ENCODE results near the gene VTN. TPM values are rescaled to one million over a fixed set of nuclear protein-coding genes. Genes with fewer than 3 reads are reported as not detected.

VTN gene
- total RNA-seq, 1 donor from 2014 or later = 2.7 TPM

DNA sequence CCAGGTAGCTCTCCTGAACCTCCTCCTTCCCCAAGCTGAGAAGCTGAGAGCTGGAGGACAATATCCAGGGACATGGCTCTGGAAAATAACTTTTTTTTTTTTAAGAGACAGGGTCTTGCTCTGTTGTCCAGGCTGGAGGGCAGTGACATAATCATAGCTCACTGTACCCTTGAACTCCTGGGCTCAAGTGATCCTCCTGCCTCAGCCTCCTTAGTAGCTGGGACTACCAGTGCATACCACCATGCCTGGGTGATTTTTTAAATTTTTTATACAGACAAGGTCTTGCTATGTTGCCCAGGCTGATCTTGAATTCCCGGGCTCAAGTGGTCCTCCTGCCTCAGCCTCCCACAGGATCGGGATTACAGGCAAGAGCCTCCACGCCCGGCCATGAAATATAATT, 29.7 kb upstream of the VTN start:
- Histone ChIP-seq H3K27ac (no peak overlapping the region), H3K4me3 (no peak overlapping the region), H3K27me3 (no peaks in the 10 kb centered on the region), H3K9me3 (no peaks in the 10 kb centered on the region), H3K4me1 (peaks cover 3% of the 10 kb centered on the region), H3K36me3 (no peaks in the 10 kb centered on the region)
- DNase-seq (ENCODE audit: extremely low spot score in 2 of 2) = no peak
- TF ChIP-seq, protein P1, sequence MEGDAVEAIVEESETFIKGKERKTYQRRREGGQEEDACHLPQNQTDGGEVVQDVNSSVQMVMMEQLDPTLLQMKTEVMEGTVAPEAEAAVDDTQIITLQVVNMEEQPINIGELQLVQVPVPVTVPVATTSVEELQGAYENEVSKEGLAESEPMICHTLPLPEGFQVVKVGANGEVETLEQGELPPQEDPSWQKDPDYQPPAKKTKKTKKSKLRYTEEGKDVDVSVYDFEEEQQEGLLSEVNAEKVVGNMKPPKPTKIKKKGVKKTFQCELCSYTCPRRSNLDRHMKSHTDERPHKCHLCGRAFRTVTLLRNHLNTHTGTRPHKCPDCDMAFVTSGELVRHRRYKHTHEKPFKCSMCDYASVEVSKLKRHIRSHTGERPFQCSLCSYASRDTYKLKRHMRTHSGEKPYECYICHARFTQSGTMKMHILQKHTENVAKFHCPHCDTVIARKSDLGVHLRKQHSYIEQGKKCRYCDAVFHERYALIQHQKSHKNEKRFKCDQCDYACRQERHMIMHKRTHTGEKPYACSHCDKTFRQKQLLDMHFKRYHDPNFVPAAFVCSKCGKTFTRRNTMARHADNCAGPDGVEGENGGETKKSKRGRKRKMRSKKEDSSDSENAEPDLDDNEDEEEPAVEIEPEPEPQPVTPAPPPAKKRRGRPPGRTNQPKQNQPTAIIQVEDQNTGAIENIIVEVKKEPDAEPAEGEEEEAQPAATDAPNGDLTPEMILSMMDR (IDR thresholded peaks at IDR 0.05) = no peak
- TF ChIP-seq POLR2AphosphoS5 (IDR thresholded peaks at IDR 0.05; ENCODE audit: insufficient read depth in 1 of 2, low read depth in 1 of 2) = no peak
- TF ChIP-seq POLR2A (IDR thresholded peaks at IDR 0.05) = no peak
- intact Hi-C loops (cut with DNase I) = no loop called here

DNA sequence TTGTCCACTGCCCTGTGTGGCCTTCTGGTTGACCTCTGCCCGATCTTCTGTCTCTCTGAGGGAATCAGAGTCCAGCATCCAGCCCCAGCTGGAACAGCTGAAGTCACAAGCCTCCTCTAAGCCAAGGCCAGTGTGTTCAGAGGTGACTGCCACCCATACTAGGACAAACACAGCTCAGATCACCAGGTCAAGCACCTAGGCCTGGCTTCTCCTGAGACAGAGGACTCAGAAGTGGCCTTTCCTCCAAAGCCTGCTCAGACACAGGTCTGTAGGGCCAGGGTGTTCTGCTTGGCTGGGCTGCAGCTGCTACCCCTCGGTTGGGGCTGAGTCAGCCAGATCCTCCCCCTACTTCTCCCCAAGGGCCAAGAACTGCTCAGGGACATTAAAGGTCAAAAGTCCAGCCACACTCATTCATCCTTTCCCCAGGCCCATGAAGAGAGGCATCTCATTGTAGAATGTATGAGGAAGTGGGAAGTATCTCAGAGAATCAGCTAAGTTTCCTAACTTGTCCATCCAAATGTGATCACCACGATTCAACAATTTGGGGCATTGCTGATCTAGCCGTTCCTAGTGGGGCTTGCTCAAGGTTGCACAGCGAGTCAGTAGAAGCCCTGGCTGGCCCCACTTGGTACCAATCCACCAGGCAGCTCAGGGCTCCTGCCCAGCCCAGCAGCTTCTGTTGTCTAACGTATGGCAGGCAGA, 28.3 kb upstream of the VTN start:
- Histone ChIP-seq H3K4me3 (no peak overlapping the region), H3K9me3 (no peaks in the 10 kb centered on the region), H3K27ac (no peak overlapping the region), H3K4me1 (no peaks in the 10 kb centered on the region), H3K27me3 (no peaks in the 10 kb centered on the region), H3K36me3 (no peaks in the 10 kb centered on the region)
- no peak for DNase-seq (ENCODE audit: extremely low spot score in 2 of 2)
- intact Hi-C loops (cut with DNase I) = no loop called here
- TF ChIP-seq POLR2AphosphoS5 (IDR thresholded peaks at IDR 0.05; ENCODE audit: insufficient read depth in 1 of 2, low read depth in 1 of 2) = no peak
- TF ChIP-seq POLR2A (IDR thresholded peaks at IDR 0.05) = no peak

DNA sequence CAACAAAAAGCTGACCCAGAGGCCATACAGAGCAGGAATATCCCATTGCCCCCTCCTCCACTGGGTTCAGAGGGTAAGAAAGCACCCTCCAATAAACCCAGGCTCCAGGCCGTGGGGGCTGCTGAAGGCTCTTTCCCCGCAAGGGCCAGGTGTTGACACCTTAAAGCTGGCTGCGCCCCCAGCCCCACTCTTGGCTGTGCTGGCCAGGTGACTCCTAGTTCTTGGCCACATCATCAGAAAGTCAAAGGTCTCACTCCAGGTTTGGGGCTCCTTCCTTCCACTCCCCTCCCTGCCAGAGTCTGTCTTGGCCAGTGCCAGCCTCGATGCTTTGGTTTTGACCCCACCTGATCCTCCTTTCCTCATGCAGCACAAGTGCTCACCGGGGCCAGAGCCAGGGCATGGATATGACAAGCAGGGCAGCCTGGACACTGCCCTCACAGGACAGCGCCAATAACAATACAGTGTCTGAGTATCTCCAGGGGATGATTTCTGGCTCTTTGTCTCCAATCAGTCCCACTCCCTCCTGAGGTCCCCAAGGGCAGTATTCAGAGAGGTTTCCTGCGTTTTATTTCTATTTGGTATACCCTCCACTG, 27.7 kb upstream of the VTN start:
- Histone ChIP-seq H3K9me3 (no peaks in the 10 kb centered on the region), H3K4me1 (no peaks in the 10 kb centered on the region), H3K36me3 (no peaks in the 10 kb centered on the region), H3K27ac (no peak overlapping the region), H3K27me3 (no peaks in the 10 kb centered on the region), H3K4me3 (no peak overlapping the region)
- no peak for DNase-seq (ENCODE audit: extremely low spot score in 2 of 2)
- intact Hi-C loops (cut with DNase I) = no loop called here
- TF ChIP-seq, protein P1 (IDR thresholded peaks at IDR 0.05) = no peak
- TF ChIP-seq POLR2A (IDR thresholded peaks at IDR 0.05) (no peak), POLR2AphosphoS5 (IDR thresholded peaks at IDR 0.05; ENCODE audit: insufficient read depth in 1 of 2, low read depth in 1 of 2) (no peak)

DNA sequence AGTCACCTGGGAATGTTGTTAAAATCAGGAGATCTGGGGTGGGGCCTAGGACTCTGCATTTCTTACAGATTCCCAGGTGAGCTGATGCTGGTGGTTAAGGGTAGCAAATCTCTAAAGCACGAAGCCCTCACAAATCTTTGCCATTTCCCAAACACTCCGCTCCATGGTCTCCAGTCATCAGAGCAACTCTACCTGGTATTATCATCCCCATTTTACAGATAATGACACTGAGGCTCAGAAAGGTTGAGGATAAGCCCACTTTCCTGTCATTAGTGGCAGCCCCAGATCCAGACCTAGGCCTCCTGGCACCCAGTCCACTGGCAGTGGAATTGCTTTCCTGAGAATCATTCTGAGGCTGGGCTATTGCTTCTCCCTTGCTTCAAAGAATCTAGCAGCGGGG, 27.2 kb upstream of the VTN start:
- H3K27me3 ChIP-seq = no peaks in the 10 kb centered on the region
- TF ChIP-seq, protein P1 (IDR thresholded peaks at IDR 0.05) = no peak
- TF ChIP-seq POLR2A (IDR thresholded peaks at IDR 0.05) (no peak), POLR2AphosphoS5 (IDR thresholded peaks at IDR 0.05; ENCODE audit: insufficient read depth in 1 of 2, low read depth in 1 of 2) (no peak)
- no peak overlapping the region for H3K27ac ChIP-seq
- H3K4me3 ChIP-seq = no peak overlapping the region
- H3K9me3 ChIP-seq = no peaks in the 10 kb centered on the region
- peaks cover 0 to 2% of the 10 kb centered on the region in 2 donors for H3K36me3 ChIP-seq
- H3K4me1 ChIP-seq = no peaks in the 10 kb centered on the region
- intact Hi-C loops (cut with DNase I) = no loop called here
- no peak for DNase-seq (ENCODE audit: extremely low spot score in 2 of 2)

DNA sequence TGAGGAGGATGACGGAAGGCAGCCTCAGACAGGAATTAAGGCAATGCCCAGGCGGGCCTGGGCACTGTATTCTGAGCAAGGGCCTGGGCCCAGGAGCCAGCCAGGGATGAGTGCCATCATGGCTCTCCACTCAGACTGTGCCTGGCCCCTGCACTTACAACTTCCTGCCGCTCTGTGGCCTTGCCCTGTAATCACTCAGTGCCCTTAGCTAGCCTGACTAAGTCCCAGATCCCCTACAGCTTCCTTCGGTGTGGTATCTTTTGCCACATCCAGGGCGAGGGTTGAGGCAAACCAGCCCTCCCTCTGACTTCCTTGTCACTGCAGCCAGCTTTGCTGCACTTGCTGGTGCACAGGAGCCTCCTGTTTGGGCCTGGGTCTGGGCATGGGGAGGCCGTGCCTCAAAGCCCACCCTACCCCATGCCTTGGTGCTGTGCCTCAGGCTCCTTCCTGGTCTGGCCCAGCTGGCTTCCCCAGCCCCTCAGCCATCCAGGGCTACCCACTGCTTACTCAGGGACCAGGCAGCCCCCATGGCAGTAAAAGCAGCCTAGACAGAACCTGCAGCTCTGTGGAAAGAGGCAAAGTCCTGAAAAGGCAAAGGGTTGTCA, 26.6 kb upstream of the VTN start:
- Histone ChIP-seq H3K4me3 (no peak overlapping the region), H3K36me3 (peaks cover 0 to 7% of the 10 kb centered on the region in 2 donors)
- no peak for TF ChIP-seq POLR2AphosphoS5 (IDR thresholded peaks at IDR 0.05; ENCODE audit: insufficient read depth in 1 of 2, low read depth in 1 of 2)
- no peak for TF ChIP-seq POLR2A (IDR thresholded peaks at IDR 0.05)
- TF ChIP-seq, protein P1 (IDR thresholded peaks at IDR 0.05) = no peak

More for the DNA sequence above, 26.6 kb upstream of the VTN start:
- H3K4me1 ChIP-seq = no peaks in the 10 kb centered on the region
- intact Hi-C loops (cut with DNase I) = no loop called here
- DNase-seq (ENCODE audit: extremely low spot score in 2 of 2) = no peak
- H3K27ac ChIP-seq = no peak overlapping the region
- no peaks in the 10 kb centered on the region for H3K9me3 ChIP-seq
- H3K27me3 ChIP-seq = no peaks in the 10 kb centered on the region

Measured in vagina (tissue), 2 donors.